ENCODE measurements around the gene TMEM218.

Gene TMEM218

DNA sequence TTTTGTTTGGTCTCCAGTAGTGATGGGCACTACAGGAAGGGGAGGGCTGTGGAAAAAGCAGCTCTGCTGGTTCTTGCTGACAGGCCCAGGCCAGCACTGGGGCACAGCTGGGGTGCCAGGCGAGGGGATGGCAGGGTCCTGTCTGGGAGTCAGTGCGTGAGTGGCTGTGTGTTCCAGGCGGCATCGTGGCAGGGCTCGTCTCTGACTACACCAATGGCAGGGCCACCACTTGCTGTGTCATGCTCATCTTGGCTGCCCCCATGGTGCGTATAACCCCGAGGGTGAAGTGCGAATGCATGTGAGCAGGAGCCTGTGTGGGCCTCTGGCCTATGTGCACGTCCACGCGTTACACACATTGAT lies 27.4 kb downstream of the TMEM218 start:
- Histone ChIP-seq H3K79me2 (ENCODE audit: insufficient read depth, low read depth) (no peaks in the 10 kb centered on the region), H3K4me3 (IDR thresholded peaks at IDR 0.05; ENCODE audit: insufficient read depth, low read depth, low read length) (no peak overlapping the region), H3K27ac (no peak overlapping the region), H3K4me2 (no peak overlapping the region), H3K36me3 (ENCODE audit: insufficient read depth) (no peaks in the 10 kb centered on the region), H3K4me1 (ENCODE audit: low read depth, poor library complexity, severe bottlenecking) (no peaks in the 10 kb centered on the region), H3K9ac (no peak overlapping the region), H4K20me1 (ENCODE audit: insufficient read depth) (no peaks in the 10 kb centered on the region), H3K27me3 (ENCODE audit: insufficient read depth, low read depth) (no peaks in the 10 kb centered on the region), H2AFZ (ENCODE audit: low read depth) (no peak overlapping the region)
- TF ChIP-seq, protein P1, sequence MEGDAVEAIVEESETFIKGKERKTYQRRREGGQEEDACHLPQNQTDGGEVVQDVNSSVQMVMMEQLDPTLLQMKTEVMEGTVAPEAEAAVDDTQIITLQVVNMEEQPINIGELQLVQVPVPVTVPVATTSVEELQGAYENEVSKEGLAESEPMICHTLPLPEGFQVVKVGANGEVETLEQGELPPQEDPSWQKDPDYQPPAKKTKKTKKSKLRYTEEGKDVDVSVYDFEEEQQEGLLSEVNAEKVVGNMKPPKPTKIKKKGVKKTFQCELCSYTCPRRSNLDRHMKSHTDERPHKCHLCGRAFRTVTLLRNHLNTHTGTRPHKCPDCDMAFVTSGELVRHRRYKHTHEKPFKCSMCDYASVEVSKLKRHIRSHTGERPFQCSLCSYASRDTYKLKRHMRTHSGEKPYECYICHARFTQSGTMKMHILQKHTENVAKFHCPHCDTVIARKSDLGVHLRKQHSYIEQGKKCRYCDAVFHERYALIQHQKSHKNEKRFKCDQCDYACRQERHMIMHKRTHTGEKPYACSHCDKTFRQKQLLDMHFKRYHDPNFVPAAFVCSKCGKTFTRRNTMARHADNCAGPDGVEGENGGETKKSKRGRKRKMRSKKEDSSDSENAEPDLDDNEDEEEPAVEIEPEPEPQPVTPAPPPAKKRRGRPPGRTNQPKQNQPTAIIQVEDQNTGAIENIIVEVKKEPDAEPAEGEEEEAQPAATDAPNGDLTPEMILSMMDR (conservative IDR thresholded peaks at IDR 0.05; ENCODE audit: low read depth, low read length), result no peak

DNA sequence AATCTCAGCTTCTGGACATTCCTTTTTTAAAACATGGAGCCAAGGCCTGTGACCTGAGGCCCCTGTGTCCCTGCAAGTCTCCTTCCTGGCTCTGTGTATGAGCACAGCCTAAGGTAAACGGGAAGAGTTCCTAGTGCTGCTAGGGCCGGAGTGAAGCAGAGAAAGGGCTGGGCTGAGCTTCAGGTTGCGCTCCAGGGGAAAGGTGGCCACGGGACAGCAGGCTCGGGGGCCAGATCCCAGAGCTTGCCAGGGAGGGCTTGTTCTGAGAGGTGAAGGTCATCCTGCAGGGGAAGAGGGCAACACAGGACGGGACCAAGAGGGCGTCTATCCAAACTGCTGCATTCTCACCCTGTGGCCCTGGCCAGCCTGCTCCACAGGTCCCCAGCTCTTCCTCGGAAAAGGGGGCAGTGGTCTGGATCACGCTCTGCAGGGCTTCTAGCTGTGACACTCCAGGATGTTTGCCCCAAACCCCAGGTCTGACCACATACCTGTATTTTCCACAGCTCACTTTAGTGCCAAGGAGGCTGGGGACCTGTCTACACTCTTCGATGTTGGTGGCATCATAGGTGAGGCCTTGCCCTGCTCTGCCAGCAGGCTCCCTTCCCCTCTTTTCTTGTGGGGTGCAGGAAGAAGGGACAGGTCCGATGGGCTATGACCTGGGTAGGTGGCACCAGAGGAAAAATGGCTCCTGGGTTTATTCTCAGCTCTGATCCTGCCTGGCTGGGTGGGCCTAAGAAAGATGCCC lies 27.9 kb downstream of the TMEM218 start:
- Histone ChIP-seq H4K20me1 (ENCODE audit: insufficient read depth) (no peaks in the 10 kb centered on the region), H3K36me3 (ENCODE audit: insufficient read depth) (no peaks in the 10 kb centered on the region), H3K27me3 (ENCODE audit: insufficient read depth, low read depth) (no peaks in the 10 kb centered on the region), H2AFZ (ENCODE audit: low read depth) (no peak overlapping the region), H3K4me2 (no peak overlapping the region), H3K4me1 (ENCODE audit: low read depth, poor library complexity, severe bottlenecking) (no peaks in the 10 kb centered on the region), H3K9ac (no peak overlapping the region), H3K4me3 (IDR thresholded peaks at IDR 0.05; ENCODE audit: insufficient read depth, low read depth, low read length) (no peak overlapping the region), H3K27ac (no peak overlapping the region), H3K79me2 (ENCODE audit: insufficient read depth, low read depth) (no peaks in the 10 kb centered on the region)
- TF ChIP-seq, protein P1 (conservative IDR thresholded peaks at IDR 0.05; ENCODE audit: low read depth, low read length), result no peak

DNA sequence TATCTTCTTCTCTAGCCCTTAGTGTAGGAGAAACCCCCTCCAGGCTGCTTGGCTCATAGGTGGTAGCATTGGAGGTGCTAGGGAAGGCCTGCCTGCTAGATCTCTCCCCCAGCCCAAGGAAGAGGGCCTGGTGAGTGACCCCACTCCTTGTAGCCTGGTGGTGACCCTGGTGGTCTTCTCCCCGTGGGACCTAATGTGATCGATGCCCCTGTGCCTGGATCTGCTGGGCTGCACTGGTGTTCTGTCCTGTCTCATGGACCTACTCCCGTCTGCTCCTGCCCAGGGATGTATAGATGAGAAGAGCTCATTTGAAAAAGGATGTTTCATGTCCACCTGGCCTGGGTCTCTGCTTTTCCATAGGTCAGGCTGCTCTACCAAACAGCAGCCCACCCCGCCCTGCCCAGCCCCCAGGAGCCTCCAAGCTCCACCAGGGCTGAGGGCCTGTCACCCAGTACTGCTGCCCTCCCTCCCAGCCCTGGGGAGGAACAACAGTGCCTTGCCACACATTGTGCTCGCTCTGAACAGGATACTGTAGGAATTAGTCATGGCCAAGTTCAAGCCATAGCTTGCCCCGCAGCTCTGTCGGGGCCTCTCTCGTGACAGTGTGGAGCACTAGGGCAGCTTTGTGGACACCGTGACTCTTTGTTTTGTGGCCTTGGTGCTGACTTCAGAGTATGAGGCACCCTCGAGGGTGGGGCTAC lies 28.7 kb downstream of the TMEM218 start:
- Histone ChIP-seq H2AFZ (ENCODE audit: low read depth) (no peak overlapping the region), H3K4me1 (ENCODE audit: low read depth, poor library complexity, severe bottlenecking) (no peaks in the 10 kb centered on the region), H3K36me3 (ENCODE audit: insufficient read depth) (no peaks in the 10 kb centered on the region), H3K27me3 (ENCODE audit: insufficient read depth, low read depth) (no peaks in the 10 kb centered on the region), H4K20me1 (ENCODE audit: insufficient read depth) (no peaks in the 10 kb centered on the region), H3K27ac (no peak overlapping the region), H3K4me2 (no peak overlapping the region), H3K79me2 (ENCODE audit: insufficient read depth, low read depth) (no peaks in the 10 kb centered on the region), H3K9ac (no peak overlapping the region), H3K4me3 (IDR thresholded peaks at IDR 0.05; ENCODE audit: insufficient read depth, low read depth, low read length) (no peak overlapping the region)
- TF ChIP-seq, protein P1 (conservative IDR thresholded peaks at IDR 0.05; ENCODE audit: low read depth, low read length), result no peak

DNA sequence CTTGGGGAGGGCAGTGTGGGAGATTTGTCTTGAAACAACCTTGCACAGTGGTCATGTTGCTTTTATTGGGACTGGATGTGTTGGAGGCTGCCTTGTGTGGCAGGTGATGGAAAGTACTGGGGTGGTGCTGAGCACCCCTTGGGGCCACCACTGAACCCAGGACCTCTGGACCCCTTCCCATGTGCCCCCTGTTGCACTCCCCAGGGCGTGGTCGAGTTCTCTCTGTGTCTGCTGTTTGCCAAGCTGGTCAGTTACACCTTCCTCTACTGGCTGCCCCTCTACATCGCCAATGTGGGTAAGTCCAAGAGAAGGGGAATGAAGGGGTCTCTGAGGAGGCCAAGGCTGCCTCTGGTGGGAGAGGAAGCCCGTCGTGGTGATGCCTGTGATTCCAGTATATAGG lies 29.4 kb downstream of the TMEM218 start:
- Histone ChIP-seq H3K36me3 (ENCODE audit: insufficient read depth) (no peaks in the 10 kb centered on the region), H3K27me3 (ENCODE audit: insufficient read depth, low read depth) (no peaks in the 10 kb centered on the region), H3K27ac (no peak overlapping the region), H2AFZ (ENCODE audit: low read depth) (no peak overlapping the region), H3K79me2 (ENCODE audit: insufficient read depth, low read depth) (no peaks in the 10 kb centered on the region), H3K4me1 (ENCODE audit: low read depth, poor library complexity, severe bottlenecking) (no peaks in the 10 kb centered on the region), H3K9ac (no peak overlapping the region), H4K20me1 (ENCODE audit: insufficient read depth) (no peaks in the 10 kb centered on the region), H3K4me2 (no peak overlapping the region), H3K4me3 (IDR thresholded peaks at IDR 0.05; ENCODE audit: insufficient read depth, low read depth, low read length) (no peak overlapping the region)
- TF ChIP-seq, protein P1 (conservative IDR thresholded peaks at IDR 0.05; ENCODE audit: low read depth, low read length), result no peak

Data from KMS-11 (cell line).